Osteoblast (primary cell): ENCODE data around the gene GNAT2. TPM values are rescaled to one million over a fixed set of nuclear protein-coding genes. Genes with fewer than 3 reads are reported as not detected.

Experiments
- DNase-seq: peaks from one replicate; pipeline ENCODE4 v3.0.0; 2011; ENCODE audit warnings: low spot score, mixed read lengths; ENCODE audit not compliant: insufficient read length; ENCODE audit errors: missing footprints
- H2AFZ ChIP-seq: 2 replicates; pipeline ENCODE4 v1.6.0; 2011; ENCODE audit warnings: mild to moderate bottlenecking, low read length
- H3K27ac ChIP-seq: 2 replicates; pipeline ENCODE4 v1.5.1; 2011; ENCODE audit warnings: mild to moderate bottlenecking, low read depth, low read length, moderate library complexity
- H3K27me3 ChIP-seq: 2 replicates; pipeline ENCODE4 v1.6.0; 2012; ENCODE audit warnings: mild to moderate bottlenecking, control low read depth, inconsistent platforms, low read length, moderate library complexity; ENCODE audit not compliant: insufficient read depth
- H3K36me3 ChIP-seq: 2 replicates; pipeline ENCODE4 v1.5.1; 2011; ENCODE audit warnings: mild to moderate bottlenecking, low read length, control low read depth, moderate library complexity; ENCODE audit not compliant: insufficient read depth
- H3K4me1 ChIP-seq: 2 replicates; pipeline ENCODE4 v1.5.1; 2011; ENCODE audit warnings: mild to moderate bottlenecking, low read length, control low read depth, moderate library complexity; ENCODE audit not compliant: insufficient read depth
- H3K4me2 ChIP-seq: 2 replicates; pipeline ENCODE4 v1.6.0; 2011; ENCODE audit warnings: mild to moderate bottlenecking, low read length; ENCODE audit not compliant: insufficient read depth
- H3K4me3 ChIP-seq: fragments of 200-600 bp; sonication (generic); 3 replicates; pipeline ENCODE4 v1.5.1; 2012; ENCODE audit warnings: mild to moderate bottlenecking, low read length, inconsistent platforms; ENCODE audit not compliant: insufficient read depth
- H3K79me2 ChIP-seq: 2 replicates; pipeline ENCODE4 v1.6.0; 2012; ENCODE audit warnings: mild to moderate bottlenecking, low read length, control low read depth, inconsistent platforms; ENCODE audit not compliant: insufficient read depth
- H3K9me3 ChIP-seq: 2 replicates; pipeline ENCODE4 v1.5.1; 2011; ENCODE audit warnings: low read depth, low read length, control low read depth
- H4K20me1 ChIP-seq: 2 replicates; pipeline ENCODE4 v1.6.0; 2012; ENCODE audit warnings: mild to moderate bottlenecking, low read length, control low read depth; ENCODE audit not compliant: insufficient read depth
- CTCF ChIP-seq: IDR thresholded peaks from 2 replicates; pipeline ENCODE4 v1.5.1; 2011; ENCODE audit warnings: mild to moderate bottlenecking, low read depth, low read length, moderate library complexity; ENCODE audit errors: extremely low read depth
- total RNA-seq: library from RNA; depleted of rRNA; stranded (reverse); fragments of >200 nt; gene quantifications from 2 replicates; pipeline ENCODE4 v1.2.3, GENCODE V29; 2012

Gene GNAT2
- total RNA-seq, 1 donor = 0.72 TPM

DNA sequence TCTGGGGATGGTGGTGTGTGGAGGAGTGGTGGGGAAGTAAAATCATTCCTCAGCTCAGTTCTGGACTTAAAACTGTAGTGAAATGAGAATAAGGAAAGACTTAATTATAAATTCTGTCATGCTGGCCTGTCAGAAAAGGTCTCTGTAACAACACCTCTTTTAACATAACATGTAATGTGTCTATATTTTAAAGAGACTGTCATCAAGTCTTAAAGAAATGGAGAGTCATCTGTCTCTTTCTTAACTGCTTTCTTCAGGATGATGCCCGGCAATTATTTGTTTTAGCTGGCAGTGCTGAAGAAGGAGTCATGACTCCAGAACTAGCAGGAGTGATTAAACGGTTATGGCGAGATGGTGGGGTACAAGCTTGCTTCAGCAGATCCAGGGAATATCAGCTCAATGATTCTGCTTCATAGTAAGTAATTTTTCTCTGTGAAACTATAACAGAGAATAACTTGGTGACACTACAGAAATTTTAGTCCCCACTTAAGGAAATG, 40.4 kb downstream of the GNAT2 start:
- peak; percentile 66 for DNase-seq
- H2AFZ ChIP-seq = no peak overlapping the region
- peak overlapping the region; percentile 68 for H3K27ac ChIP-seq
- peaks cover 18% of the 10 kb centered on the region for H3K4me1 ChIP-seq
- peaks cover 44% of the 10 kb centered on the region for H3K36me3 ChIP-seq
- no peak for TF ChIP-seq CTCF
- no peaks in the 10 kb centered on the region for H3K27me3 ChIP-seq
- peaks cover 58% of the 10 kb centered on the region for H3K79me2 ChIP-seq
- H4K20me1 ChIP-seq = peaks cover 6% of the 10 kb centered on the region
- no peaks in the 10 kb centered on the region for H3K9me3 ChIP-seq
- no peak overlapping the region for H3K4me3 ChIP-seq
- peak overlapping the region; percentile 2 for H3K4me2 ChIP-seq

DNA sequence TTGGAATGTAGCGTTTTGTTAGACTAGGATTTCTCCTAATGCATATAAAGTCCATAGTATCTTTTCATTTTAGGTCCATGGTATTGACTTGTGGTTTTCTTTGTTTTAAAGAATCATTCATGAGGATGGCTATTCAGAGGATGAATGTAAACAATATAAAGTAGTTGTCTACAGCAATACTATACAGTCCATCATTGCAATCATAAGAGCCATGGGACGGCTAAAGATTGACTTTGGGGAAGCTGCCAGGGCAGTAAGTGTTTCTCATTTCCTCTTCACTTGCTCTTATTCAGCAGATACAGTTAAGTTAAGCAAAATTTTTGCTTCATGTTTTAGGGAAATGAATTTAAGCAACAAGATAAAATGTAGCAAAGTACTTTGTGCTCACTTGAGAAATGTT, 45.6 kb downstream of the GNAT2 start:
- H3K4me2 ChIP-seq = no peak overlapping the region
- peaks cover 18% of the 10 kb centered on the region for H3K4me1 ChIP-seq
- H2AFZ ChIP-seq = no peak overlapping the region
- no peak for DNase-seq
- peaks cover 13% of the 10 kb centered on the region for H3K36me3 ChIP-seq
- no peak overlapping the region for H3K4me3 ChIP-seq
- H3K9me3 ChIP-seq = no peaks in the 10 kb centered on the region
- H3K27me3 ChIP-seq = no peaks in the 10 kb centered on the region
- no peak overlapping the region for H3K27ac ChIP-seq
- H4K20me1 ChIP-seq = peaks cover 29% of the 10 kb centered on the region
- H3K79me2 ChIP-seq = peaks cover 76% of the 10 kb centered on the region
- TF ChIP-seq CTCF = no peak

DNA sequence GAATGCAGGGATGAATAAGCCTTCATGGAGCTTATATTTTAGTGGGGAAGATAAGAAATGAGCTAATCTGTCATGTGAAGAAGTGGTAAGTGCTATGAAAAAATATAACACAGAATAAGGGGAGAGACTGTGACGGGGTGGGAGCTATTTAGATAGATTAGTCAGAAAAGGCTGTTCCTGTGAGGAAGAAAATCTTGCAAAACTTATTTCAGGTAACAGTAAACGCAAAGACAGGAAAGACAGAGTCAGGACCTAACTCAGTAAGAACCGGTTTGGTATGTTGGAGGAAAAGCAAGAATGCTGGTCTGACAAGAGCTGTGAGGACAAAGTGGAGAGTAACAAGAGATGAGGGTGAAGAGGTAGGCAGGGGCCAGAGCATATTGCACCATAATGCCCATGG, 49.0 kb downstream of the GNAT2 start:
- peak overlapping the region; percentile 17 for H3K4me2 ChIP-seq
- H3K4me3 ChIP-seq = no peak overlapping the region
- H3K79me2 ChIP-seq = peaks cover 98% of the 10 kb centered on the region
- peaks cover 45% of the 10 kb centered on the region for H4K20me1 ChIP-seq
- no peaks in the 10 kb centered on the region for H3K9me3 ChIP-seq
- no peak overlapping the region for H2AFZ ChIP-seq
- H3K27me3 ChIP-seq = no peaks in the 10 kb centered on the region
- peak overlapping the region; percentile 62 for H3K27ac ChIP-seq
- TF ChIP-seq CTCF = no peak
- H3K36me3 ChIP-seq = no peaks in the 10 kb centered on the region
- H3K4me1 ChIP-seq = peaks cover 9% of the 10 kb centered on the region
- DNase-seq = no peak

DNA sequence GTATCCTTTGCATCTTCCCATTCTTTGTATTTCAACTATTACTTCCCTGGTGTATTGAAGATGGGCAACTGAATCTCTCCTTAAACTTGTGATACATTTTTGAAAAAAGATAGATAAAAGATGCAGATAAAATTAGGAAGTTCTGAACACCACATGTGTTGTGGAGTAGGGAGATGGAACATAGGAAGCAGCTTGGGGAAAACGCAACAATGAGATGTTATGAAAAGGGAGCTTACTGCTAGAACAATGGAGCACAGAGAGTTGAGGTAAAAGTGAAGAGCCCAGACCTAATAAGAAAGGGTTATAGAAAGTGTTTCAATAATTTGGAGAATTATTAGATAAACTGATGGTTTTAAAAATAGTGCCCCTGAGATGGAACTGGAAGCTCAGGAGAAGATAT, 50.1 kb downstream of the GNAT2 start:
- no peak for TF ChIP-seq CTCF
- H3K36me3 ChIP-seq = no peaks in the 10 kb centered on the region
- peaks cover 9% of the 10 kb centered on the region for H3K4me1 ChIP-seq
- H3K9me3 ChIP-seq = no peaks in the 10 kb centered on the region
- H2AFZ ChIP-seq = no peak overlapping the region
- no peak overlapping the region for H3K4me2 ChIP-seq
- H3K79me2 ChIP-seq = peaks cover 99% of the 10 kb centered on the region
- peak overlapping the region; percentile 62 for H3K27ac ChIP-seq
- DNase-seq = no peak
- H4K20me1 ChIP-seq = peaks cover 54% of the 10 kb centered on the region
- H3K4me3 ChIP-seq = no peak overlapping the region
- H3K27me3 ChIP-seq = no peaks in the 10 kb centered on the region
